GM21723 (cell line): ENCODE results near the gene TMEM231.

Source experiments
- ATAC-seq: cut with Tn5 transposase; IDR thresholded peaks from one replicate; pipeline ENCODE4 v1.9.1; 2021; ENCODE audit warnings: mild to moderate bottlenecking, moderate library complexity; ENCODE audit not compliant: unreplicated experiment

TMEM231 gene

GRCh38 chr16:75495076-75495674, 60.9 kb downstream of the TMEM231 start, which contains the start of gene CHST6:
Gene CHST6, minus strand, starts transcription at chr16:75495441. Its CDS starts 15,613 bp downstream, at chr16:75479828.
- ATAC-seq = peak; percentile 59

GRCh38 chr16:75494661-75495075, 61.4 kb downstream of the TMEM231 start:
- ATAC-seq = no peak

GRCh38 chr16:75494184-75494583, 61.9 kb downstream of the TMEM231 start:
- ATAC-seq = no peak

- ATAC-seq = no peak
Observed at GRCh38 chr16:75491876-75492275, 64.2 kb downstream of the TMEM231 start.

- ATAC-seq = no peak
Observed at GRCh38 chr16:75488322-75488721, 67.7 kb downstream of the TMEM231 start.
